SK-N-SH (cell line): ENCODE data around the gene C12orf60.

Experiments
- GABPA ChIP-seq: IDR thresholded peaks from 2 replicates; pipeline ENCODE4 v1.4.0; 2012; ENCODE audit warnings: low read depth, mild to moderate bottlenecking
- JUND ChIP-seq: IDR thresholded peaks from 2 replicates; pipeline ENCODE4 v1.4.0; 2012
- MXI1 ChIP-seq: IDR thresholded peaks from 2 replicates; pipeline ENCODE4 v1.6.1; 2012; ENCODE audit warnings: mild to moderate bottlenecking, low read depth, low read length, improper control_type of control experiment
- NRF1 ChIP-seq: IDR thresholded peaks from 2 replicates; pipeline ENCODE4 v1.6.1; 2012; ENCODE audit warnings: low read depth, mild to moderate bottlenecking, low read length
- POLR2AphosphoS5 ChIP-seq: IDR thresholded peaks from 2 replicates; pipeline ENCODE4 v1.6.1; 2012; ENCODE audit warnings: low read depth, low read length
- TF ChIP-seq, protein P1 (sequence below): fragments of 200-600 bp; sonication (generic); IDR thresholded peaks from 2 replicates; pipeline ENCODE4 v1.6.1; 2017; ENCODE audit warnings: antibody characterized with exemption, mild to moderate bottlenecking, moderate library complexity
- TF ChIP-seq, protein P2 (sequence below): IDR thresholded peaks from 2 replicates; pipeline ENCODE4 v1.6.1; 2012; ENCODE audit warnings: mild to moderate bottlenecking, low read depth, low read length, moderate library complexity
- TF ChIP-seq, protein P3 (sequence below): IDR thresholded peaks from 2 replicates; pipeline ENCODE4 v1.4.0; 2012; ENCODE audit warnings: low read depth, borderline replicate concordance

DNA sequence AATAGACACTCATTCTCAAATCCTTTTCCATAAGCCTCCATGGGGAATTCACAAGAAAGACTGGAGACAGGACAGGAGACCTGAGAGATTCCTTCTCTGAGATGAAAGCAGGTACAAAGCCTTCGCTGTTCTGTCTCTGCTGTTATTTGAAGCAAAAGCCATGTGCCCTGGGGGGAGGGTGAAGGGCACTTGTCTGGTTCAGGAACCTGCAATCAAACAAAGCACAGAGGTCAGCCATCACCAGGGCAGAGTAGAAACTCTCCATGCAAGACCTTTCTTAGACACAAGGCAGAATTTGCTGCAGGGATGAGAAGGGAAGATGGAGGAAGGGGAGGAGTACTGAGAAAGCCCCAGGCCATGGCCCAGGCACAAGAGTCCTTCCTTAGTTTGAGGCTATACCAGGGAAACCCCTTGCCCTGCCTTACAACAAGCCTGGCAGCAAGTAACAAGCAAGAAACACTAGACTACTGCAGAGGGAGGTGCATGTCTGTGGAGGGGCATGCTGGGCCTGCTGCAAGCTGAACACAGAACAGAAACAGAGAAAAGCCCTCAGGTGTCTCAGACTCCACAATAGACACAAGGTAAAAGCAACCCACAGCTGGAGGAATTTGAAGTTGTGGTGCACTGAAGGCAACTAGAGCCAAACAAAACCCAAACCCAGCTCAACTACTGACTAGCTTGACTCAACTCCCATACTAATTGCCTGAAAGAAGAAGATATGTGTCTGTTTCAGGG, 47.6 kb downstream of the C12orf60 start:
- TF ChIP-seq, protein P1, sequence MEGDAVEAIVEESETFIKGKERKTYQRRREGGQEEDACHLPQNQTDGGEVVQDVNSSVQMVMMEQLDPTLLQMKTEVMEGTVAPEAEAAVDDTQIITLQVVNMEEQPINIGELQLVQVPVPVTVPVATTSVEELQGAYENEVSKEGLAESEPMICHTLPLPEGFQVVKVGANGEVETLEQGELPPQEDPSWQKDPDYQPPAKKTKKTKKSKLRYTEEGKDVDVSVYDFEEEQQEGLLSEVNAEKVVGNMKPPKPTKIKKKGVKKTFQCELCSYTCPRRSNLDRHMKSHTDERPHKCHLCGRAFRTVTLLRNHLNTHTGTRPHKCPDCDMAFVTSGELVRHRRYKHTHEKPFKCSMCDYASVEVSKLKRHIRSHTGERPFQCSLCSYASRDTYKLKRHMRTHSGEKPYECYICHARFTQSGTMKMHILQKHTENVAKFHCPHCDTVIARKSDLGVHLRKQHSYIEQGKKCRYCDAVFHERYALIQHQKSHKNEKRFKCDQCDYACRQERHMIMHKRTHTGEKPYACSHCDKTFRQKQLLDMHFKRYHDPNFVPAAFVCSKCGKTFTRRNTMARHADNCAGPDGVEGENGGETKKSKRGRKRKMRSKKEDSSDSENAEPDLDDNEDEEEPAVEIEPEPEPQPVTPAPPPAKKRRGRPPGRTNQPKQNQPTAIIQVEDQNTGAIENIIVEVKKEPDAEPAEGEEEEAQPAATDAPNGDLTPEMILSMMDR, result no peak
- TF ChIP-seq MXI1, result no peak
- TF ChIP-seq JUND, result no peak
- TF ChIP-seq NRF1, result no peak
- TF ChIP-seq, protein P2, sequence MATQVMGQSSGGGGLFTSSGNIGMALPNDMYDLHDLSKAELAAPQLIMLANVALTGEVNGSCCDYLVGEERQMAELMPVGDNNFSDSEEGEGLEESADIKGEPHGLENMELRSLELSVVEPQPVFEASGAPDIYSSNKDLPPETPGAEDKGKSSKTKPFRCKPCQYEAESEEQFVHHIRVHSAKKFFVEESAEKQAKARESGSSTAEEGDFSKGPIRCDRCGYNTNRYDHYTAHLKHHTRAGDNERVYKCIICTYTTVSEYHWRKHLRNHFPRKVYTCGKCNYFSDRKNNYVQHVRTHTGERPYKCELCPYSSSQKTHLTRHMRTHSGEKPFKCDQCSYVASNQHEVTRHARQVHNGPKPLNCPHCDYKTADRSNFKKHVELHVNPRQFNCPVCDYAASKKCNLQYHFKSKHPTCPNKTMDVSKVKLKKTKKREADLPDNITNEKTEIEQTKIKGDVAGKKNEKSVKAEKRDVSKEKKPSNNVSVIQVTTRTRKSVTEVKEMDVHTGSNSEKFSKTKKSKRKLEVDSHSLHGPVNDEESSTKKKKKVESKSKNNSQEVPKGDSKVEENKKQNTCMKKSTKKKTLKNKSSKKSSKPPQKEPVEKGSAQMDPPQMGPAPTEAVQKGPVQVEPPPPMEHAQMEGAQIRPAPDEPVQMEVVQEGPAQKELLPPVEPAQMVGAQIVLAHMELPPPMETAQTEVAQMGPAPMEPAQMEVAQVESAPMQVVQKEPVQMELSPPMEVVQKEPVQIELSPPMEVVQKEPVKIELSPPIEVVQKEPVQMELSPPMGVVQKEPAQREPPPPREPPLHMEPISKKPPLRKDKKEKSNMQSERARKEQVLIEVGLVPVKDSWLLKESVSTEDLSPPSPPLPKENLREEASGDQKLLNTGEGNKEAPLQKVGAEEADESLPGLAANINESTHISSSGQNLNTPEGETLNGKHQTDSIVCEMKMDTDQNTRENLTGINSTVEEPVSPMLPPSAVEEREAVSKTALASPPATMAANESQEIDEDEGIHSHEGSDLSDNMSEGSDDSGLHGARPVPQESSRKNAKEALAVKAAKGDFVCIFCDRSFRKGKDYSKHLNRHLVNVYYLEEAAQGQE, result no peak
- no peak for TF ChIP-seq GABPA
- no peak for TF ChIP-seq POLR2AphosphoS5
- TF ChIP-seq, protein P3, sequence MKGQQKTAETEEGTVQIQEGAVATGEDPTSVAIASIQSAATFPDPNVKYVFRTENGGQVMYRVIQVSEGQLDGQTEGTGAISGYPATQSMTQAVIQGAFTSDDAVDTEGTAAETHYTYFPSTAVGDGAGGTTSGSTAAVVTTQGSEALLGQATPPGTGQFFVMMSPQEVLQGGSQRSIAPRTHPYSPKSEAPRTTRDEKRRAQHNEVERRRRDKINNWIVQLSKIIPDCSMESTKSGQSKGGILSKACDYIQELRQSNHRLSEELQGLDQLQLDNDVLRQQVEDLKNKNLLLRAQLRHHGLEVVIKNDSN, result no peak
